ENCODE measurements around the gene XPO6.

DNA sequence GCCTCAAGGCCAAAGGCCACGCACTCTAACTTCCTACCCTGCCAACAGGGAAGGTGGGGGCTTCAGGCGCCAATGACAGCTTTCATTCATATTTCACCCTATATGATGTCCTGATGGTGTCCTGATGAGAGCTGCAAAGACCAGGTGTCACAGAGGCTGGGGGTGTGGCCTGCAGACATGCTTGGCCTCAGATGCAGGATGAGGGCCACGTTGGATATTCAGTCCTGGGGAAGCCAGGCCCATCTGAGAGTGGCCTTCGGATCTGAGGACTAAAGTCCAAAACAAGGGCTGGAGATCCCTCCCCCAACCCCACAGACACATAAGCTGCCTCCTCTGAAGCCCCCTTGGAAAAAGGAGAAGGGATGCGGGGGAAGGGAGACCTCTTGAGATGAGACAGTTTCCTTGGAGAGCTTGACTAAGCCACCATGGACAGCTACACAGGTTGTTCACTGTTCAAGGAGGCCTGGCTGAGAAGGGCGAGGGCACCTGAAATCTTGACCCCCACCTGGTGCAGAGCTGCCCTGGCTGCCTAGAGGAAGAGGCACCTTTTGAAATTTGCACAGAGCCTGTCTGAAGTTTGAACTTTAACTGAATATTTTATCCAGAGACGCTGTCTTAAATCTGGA lies 124.0 kb downstream of the XPO6 start:
- TF ChIP-seq, protein P1, sequence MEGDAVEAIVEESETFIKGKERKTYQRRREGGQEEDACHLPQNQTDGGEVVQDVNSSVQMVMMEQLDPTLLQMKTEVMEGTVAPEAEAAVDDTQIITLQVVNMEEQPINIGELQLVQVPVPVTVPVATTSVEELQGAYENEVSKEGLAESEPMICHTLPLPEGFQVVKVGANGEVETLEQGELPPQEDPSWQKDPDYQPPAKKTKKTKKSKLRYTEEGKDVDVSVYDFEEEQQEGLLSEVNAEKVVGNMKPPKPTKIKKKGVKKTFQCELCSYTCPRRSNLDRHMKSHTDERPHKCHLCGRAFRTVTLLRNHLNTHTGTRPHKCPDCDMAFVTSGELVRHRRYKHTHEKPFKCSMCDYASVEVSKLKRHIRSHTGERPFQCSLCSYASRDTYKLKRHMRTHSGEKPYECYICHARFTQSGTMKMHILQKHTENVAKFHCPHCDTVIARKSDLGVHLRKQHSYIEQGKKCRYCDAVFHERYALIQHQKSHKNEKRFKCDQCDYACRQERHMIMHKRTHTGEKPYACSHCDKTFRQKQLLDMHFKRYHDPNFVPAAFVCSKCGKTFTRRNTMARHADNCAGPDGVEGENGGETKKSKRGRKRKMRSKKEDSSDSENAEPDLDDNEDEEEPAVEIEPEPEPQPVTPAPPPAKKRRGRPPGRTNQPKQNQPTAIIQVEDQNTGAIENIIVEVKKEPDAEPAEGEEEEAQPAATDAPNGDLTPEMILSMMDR (IDR thresholded peaks at IDR 0.05): no peak
- no peak for TF ChIP-seq POLR2A (IDR thresholded peaks at IDR 0.05)
